AG08396 (cell line): ENCODE results near the gene CNNM3.
"Not testable (repeated sequence)": the region's sequence is repeated elsewhere in the genome, so short reads cannot be mapped to it uniquely, and the experiment has no call there.

Experiments used
- DNase-seq: peaks from one replicate; pipeline ENCODE4 v3.0.0; 2012; ENCODE audit warnings: low spot score, mixed read lengths

Gene CNNM3

DNA sequence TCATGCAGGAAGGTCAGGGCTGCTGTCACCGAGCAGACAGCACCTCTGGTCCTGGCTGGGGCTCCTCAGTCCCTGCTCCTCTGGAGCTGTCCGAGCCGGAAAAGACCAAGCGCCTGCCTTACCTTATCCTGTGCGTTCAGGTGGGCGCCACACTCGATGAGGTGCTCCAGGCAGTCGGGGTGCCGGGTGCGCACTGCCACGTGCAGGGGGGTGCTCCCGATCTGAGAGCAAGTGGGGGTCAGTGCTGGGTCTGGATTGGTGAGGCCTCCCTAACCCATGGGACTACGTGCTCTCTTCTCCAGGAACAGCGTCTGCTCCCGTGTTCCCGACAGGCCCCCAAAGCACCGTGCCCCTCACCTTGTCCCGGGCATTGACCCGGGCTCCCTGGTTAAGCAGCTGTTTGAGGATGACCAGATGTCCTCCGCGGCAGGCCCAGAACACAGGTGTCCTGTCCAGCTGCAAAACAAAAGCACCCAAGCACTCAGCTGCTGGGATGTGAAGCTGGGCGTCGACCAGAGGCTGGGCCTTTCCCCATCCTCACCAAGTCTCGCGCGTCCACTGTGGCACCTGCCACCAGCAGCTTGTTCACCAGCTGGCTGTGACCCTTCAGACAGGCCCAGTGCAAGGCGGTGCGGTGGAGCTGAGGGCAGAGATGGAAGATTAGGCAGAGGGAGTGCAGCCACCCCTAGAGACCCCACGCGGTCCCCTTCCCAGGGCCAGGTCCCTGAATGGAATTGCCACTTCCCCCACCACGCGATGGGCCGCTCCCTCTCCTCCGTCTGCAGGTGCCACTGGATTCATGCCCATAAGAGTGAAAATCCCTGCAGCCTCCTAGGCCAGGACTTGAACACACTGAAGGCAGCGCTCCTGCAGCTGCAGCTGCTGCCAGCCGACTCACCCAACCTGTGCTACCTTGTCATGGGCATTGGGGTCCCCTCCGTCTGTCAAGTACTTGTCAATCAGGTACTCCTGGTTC lies 24.1 kb downstream of the CNNM3 start:
- no peak for DNase-seq

- no peak for DNase-seq
Observed at GRCh38 chr2:96841701-96842495, 25.8 kb downstream of the CNNM3 start.

GRCh38 chr2:96842600-96842999 lies 26.5 kb downstream of the CNNM3 start:
- DNase-seq: no peak

GRCh38 chr2:96843538-96844268 lies 27.6 kb downstream of the CNNM3 start, which contains the start of gene ANKRD23:
ANKRD23 (minus strand) TSS chr2:96844021; CDS start chr2:96843992, 29 bp downstream.
- DNase-seq: no peak

- DNase-seq: no peak
Observed at GRCh38 chr2:96844405-96844808, 28.3 kb downstream of the CNNM3 start.

DNA sequence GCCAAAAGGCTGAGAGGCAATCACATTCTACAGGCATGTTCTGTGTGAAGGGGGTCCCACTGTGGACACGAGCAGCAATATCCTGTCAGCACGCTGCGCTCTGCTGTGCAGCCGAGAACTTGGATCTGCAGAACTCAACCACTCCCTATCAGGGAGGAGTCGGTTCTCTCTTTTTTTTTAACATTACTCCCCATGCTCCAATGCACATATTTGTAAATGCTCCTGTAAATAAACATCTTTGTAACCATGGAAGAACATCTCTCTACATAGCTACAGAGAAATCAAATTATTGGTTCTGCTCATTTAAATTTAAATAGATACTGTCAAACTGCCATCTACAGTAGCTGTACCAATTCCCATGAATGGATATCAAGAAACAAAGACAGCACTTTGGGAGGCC lies 30.8 kb downstream of the CNNM3 start:
- no peak for DNase-seq

DNA sequence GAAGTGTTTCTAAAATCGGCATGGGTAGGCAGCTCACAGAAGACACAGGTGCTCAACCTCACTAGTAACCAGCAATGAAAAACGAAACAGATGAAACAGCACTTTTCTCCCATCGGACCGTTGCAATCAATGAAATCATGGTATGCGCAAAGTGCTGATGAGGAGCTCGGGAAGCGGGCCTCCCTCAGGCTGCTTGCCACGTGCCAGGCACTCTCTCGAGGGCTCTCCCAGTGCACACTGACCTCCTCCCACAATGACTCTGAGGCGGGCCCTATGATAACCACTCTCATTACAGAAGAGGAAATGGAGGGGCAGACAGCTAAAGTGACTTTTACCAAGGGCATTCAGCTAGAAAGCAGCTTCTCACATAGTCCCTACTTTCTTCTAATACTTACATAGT lies 31.5 kb downstream of the CNNM3 start:
- no peak for DNase-seq

DNA sequence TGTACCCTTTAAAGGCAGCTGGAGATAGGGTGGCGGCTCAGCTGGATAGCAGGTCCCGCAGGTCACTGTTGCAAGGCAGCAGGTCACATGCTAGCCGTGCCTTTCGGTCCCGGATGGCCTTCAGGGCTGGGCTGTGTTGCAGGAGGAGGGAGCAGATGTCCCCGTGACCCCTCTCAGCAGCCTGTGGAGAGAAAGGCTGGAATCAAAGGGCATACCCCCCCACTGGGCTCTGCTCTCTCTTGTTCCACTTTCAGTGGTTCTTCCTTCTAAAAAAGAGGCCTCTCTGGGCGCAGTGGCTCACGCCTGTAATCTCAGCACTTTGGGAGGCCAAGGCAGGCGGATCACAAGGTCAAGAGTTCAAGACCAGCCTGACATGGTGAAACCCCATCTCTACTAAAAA lies 32.2 kb downstream of the CNNM3 start:
- DNase-seq: no peak

GRCh38 chr2:96852667-96853066 lies 36.6 kb downstream of the CNNM3 start:
- DNase-seq: no peak

GRCh38 chr2:96853321-96853720 lies 37.3 kb downstream of the CNNM3 start:
- no peak for DNase-seq

- no peak for DNase-seq
Observed at GRCh38 chr2:96856776-96857666, 41.0 kb downstream of the CNNM3 start.

GRCh38 chr2:96857667-96858372 lies 41.8 kb downstream of the CNNM3 start, which contains the start of gene ANKRD39:
ANKRD39 (minus strand) TSS chr2:96858016; CDS start chr2:96857987, 29 bp downstream.
- peak; percentile 100 for DNase-seq

DNA sequence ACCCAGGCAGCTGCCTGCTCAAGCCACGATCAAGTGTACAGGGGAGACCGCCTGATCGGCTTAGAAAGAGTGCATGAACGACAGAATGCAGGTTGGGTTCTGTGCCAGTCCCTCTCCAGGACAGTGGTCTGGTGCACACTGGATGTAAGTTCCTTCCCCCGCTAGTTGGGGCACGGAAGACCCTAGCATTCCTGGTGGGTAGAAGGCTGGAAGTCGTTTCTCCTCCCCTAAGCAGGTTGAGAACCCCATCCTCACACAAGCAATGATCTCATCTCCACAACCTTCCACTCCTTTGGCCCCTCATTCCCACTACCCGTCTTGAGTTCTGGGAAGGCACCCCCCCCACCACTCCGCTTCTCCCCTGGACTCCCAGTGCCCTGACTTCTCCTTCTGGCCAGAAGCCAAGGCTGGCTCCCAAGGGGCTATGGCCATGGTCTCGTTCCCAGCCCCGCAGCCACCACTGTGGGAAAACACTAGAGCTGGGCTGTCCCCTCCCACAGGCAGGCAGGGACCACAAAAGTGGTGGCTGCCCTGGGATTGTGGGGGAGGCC lies 43.1 kb downstream of the CNNM3 start:
- no peak for DNase-seq

- no peak for DNase-seq
Observed at GRCh38 chr2:96859681-96860064, 43.6 kb downstream of the CNNM3 start.

- no peak for DNase-seq
Observed at GRCh38 chr2:96860065-96861029, 44.3 kb downstream of the CNNM3 start.

- no peak for DNase-seq
Observed at GRCh38 chr2:96861074-96861473, 45.0 kb downstream of the CNNM3 start.

DNA sequence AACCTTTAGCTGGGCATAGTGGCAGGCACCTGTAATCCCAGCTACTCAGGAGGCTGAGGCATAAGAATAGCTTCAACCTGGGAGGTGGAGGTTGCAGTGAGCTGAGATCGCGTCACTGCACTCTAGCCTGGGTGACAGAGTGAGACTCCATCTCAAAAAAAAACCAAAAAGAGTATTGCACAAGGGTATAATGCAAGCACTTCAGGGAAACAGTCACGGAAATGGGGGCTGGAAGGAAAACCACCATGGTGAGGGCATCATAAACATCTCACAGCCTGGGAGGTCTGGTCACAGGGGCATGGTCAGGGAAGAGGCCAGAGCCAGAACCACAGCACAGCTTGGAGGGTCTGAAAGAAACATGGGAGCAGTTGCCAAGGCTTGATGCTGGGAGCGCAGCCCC lies 47.0 kb downstream of the CNNM3 start:
- not testable (repeated sequence) for DNase-seq

GRCh38 chr2:96863575-96864342 lies 47.7 kb downstream of the CNNM3 start:
- DNase-seq: no peak
